Hepatocyte (in vitro differentiated cells): ENCODE measurements around the gene COPB1. TPM values are rescaled to one million over a fixed set of nuclear protein-coding genes. Genes with fewer than 3 reads are reported as not detected.

Experiments
- DNase-seq: peaks from one replicate; pipeline ENCODE4 v3.0.0-alpha.2; 2016; ENCODE audit warnings: low spot score
- H2AFZ ChIP-seq: fragments of 200-600 bp; sonication (generic); 2 replicates; pipeline ENCODE4 v1.6.0; 2016; ENCODE audit warnings: antibody characterized with exemption, mild to moderate bottlenecking
- H3K27ac ChIP-seq: fragments of 200-600 bp; sonication (generic); 2 replicates; pipeline ENCODE4 v1.5.1; 2016; ENCODE audit warnings: mild to moderate bottlenecking
- H3K27me3 ChIP-seq: fragments of 200-600 bp; sonication (generic); 2 replicates; pipeline ENCODE4 v1.6.1; 2016
- H3K36me3 ChIP-seq: fragments of 200-600 bp; sonication (generic); replicated peaks from 2 replicates; pipeline ENCODE4 v1.5.1; 2016; ENCODE audit warnings: low read depth; ENCODE audit not compliant: insufficient read depth
- H3K4me1 ChIP-seq: fragments of 200-600 bp; sonication (generic); 2 replicates; pipeline ENCODE4 v1.5.1; 2016; ENCODE audit warnings: mild to moderate bottlenecking, moderate library complexity; ENCODE audit not compliant: insufficient read depth
- H3K4me2 ChIP-seq: fragments of 200-600 bp; sonication (generic); 2 replicates; pipeline ENCODE4 v1.6.0; 2016
- H3K4me3 ChIP-seq: fragments of 200-600 bp; sonication (generic); 2 replicates; pipeline ENCODE4 v1.5.1; 2016; ENCODE audit warnings: mild to moderate bottlenecking
- H3K79me2 ChIP-seq: fragments of 200-600 bp; sonication (generic); 2 replicates; pipeline ENCODE4 v1.6.0; 2017; ENCODE audit warnings: mild to moderate bottlenecking
- H3K9me2 ChIP-seq: fragments of 200-600 bp; sonication (generic); replicated peaks from 2 replicates; pipeline ENCODE4 v1.6.0; 2017; ENCODE audit warnings: mild to moderate bottlenecking; ENCODE audit not compliant: insufficient read depth
- H3K9me3 ChIP-seq: fragments of 200-600 bp; sonication (generic); 2 replicates; pipeline ENCODE4 v1.5.1; 2016; ENCODE audit warnings: low read depth, mild to moderate bottlenecking
- H4K20me1 ChIP-seq: fragments of 200-600 bp; sonication (generic); 2 replicates; pipeline ENCODE4 v1.6.0; 2016; ENCODE audit warnings: mild to moderate bottlenecking; ENCODE audit not compliant: insufficient read depth, poor library complexity, severe bottlenecking
- CTCF ChIP-seq: fragments of 200-600 bp; sonication (generic); IDR thresholded peaks from 2 replicates; pipeline ENCODE4 v1.5.1; 2016; ENCODE audit warnings: antibody characterized with exemption, mild to moderate bottlenecking; ENCODE audit not compliant: poor library complexity
- EZH2 ChIP-seq: fragments of 200-600 bp; sonication (generic); IDR thresholded peaks from 2 replicates; pipeline ENCODE4 v1.6.1; 2016; ENCODE audit warnings: antibody characterized with exemption, mild to moderate bottlenecking, borderline replicate concordance
- EZH2phosphoT487 ChIP-seq: fragments of 200-600 bp; sonication (generic); IDR thresholded peaks from one replicate; pipeline ENCODE4 v1.6.1; 2018; ENCODE audit warnings: antibody characterized with exemption, mild to moderate bottlenecking, low read depth, moderate library complexity; ENCODE audit not compliant: unreplicated experiment, severe bottlenecking
- WGBS: methylation state at CpG from one replicate; pipeline ENCODE4 v1.1.6; 2016; ENCODE audit warnings: low lambda C conversion rate; ENCODE audit errors: missing lambda C conversion rate; 5-methylcytosine and 5-hydroxymethylcytosine counted together
- polyA plus RNA-seq: library from polyadenylated mRNA; unstranded; fragments of >200 nt; fragmentation: Nextera tagmentation; extraction: Ambion mirVana; gene quantifications from 2 replicates; pipeline ENCODE4 v1.2.1, GENCODE V29; 2016
- total RNA-seq: library from RNA; depleted of rRNA; stranded (reverse); fragments of >200 nt; gene quantifications from 2 replicates; pipeline ENCODE4 v1.2.3, GENCODE V29; 2014

COPB1 gene
- total and polyA plus RNA-seq, 2 experiments from 2014 or later: 87.5 to 228 TPM

- Histone ChIP-seq H3K9me2 (no peaks in the 10 kb centered on the region), H3K27ac (no peak overlapping the region), H3K4me3 (no peak overlapping the region), H3K79me2 (no peaks in the 10 kb centered on the region), H3K36me3 (no peaks in the 10 kb centered on the region), H2AFZ (no peak overlapping the region), H3K4me1 (peaks cover 6% of the 10 kb centered on the region), H3K27me3 (no peaks in the 10 kb centered on the region), H3K9me3 (no peaks in the 10 kb centered on the region), H4K20me1 (no peaks in the 10 kb centered on the region), H3K4me2 (no peak overlapping the region)
- WGBS: 91% methylated on average over 3 of the region's 3 CpGs
- TF ChIP-seq EZH2: no peak
- TF ChIP-seq EZH2phosphoT487: no peak
- no peak for TF ChIP-seq CTCF
- DNase-seq: no peak
These were observed 79.4 kb downstream of the COPB1 start for GRCh38 chr11:14420223-14420622.

- no peak for TF ChIP-seq EZH2phosphoT487
- TF ChIP-seq CTCF: peak; percentile 37
- Histone ChIP-seq H3K79me2 (no peaks in the 10 kb centered on the region), H4K20me1 (no peaks in the 10 kb centered on the region), H3K9me3 (no peaks in the 10 kb centered on the region), H3K4me2 (no peak overlapping the region), H3K27me3 (no peaks in the 10 kb centered on the region), H2AFZ (no peak overlapping the region), H3K4me1 (peaks cover 6% of the 10 kb centered on the region), H3K36me3 (no peaks in the 10 kb centered on the region), H3K27ac (no peak overlapping the region), H3K4me3 (no peak overlapping the region), H3K9me2 (no peaks in the 10 kb centered on the region)
- 54% methylated on average over 6 of the region's 6 CpGs for WGBS
- peak; percentile 48 for DNase-seq
These were observed 80.7 kb downstream of the COPB1 start for GRCh38 chr11:14418801-14419417.

GRCh38 chr11:14417617-14418374, 81.8 kb downstream of the COPB1 start:
- DNase-seq: no peak
- Histone ChIP-seq H3K4me1 (peaks cover 6% of the 10 kb centered on the region), H4K20me1 (no peaks in the 10 kb centered on the region), H3K9me3 (no peaks in the 10 kb centered on the region), H3K4me2 (no peak overlapping the region), H3K4me3 (no peak overlapping the region), H3K27me3 (no peaks in the 10 kb centered on the region), H3K79me2 (no peaks in the 10 kb centered on the region), H2AFZ (no peak overlapping the region), H3K27ac (no peak overlapping the region), H3K36me3 (no peaks in the 10 kb centered on the region), H3K9me2 (no peaks in the 10 kb centered on the region)
- WGBS: 86% methylated on average over 4 of the region's 4 CpGs
- TF ChIP-seq EZH2 (no peak), CTCF (no peak), EZH2phosphoT487 (no peak)
